ENCODE data around the gene MIGA2.
A peak's percentile ranks its signal among the peaks of the same experiment; 100 is the strongest.
"Not testable (repeated sequence)": the region's sequence is repeated elsewhere in the genome, so short reads cannot be mapped to it uniquely, and the experiment has no call there.

MIGA2 gene

GRCh38 chr9:129102791-129103594 lies 66.6 kb downstream of the MIGA2 start:
- peak; percentile 51 for DNase-seq

GRCh38 chr9:129103595-129103965 lies 67.2 kb downstream of the MIGA2 start:
- no peak for DNase-seq

GRCh38 chr9:129104051-129104450 lies 67.6 kb downstream of the MIGA2 start:
- DNase-seq: no peak

- DNase-seq: no peak
Observed at GRCh38 chr9:129105857-129106694, 69.7 kb downstream of the MIGA2 start.

- DNase-seq: no peak
Observed at GRCh38 chr9:129107651-129108050, 71.2 kb downstream of the MIGA2 start.

- no peak for DNase-seq
Observed at GRCh38 chr9:129108083-129108804, 71.8 kb downstream of the MIGA2 start.

GRCh38 chr9:129108805-129109536 lies 72.5 kb downstream of the MIGA2 start:
- DNase-seq: peak; percentile 74

- DNase-seq: no peak
Observed at GRCh38 chr9:129109537-129109903, 73.1 kb downstream of the MIGA2 start.

- DNase-seq: no peak
Observed at GRCh38 chr9:129109952-129110739, 73.7 kb downstream of the MIGA2 start.

GRCh38 chr9:129110740-129111527 lies 74.5 kb downstream of the MIGA2 start, which contains the start of the genes CRAT and PTPA:
CRAT (minus strand) TSS chr9:129110793; CDS start chr9:129110509, 284 bp downstream.
PTPA (plus strand) TSS chr9:129111415; CDS start chr9:129111601, 186 bp downstream.
- DNase-seq: peak; percentile 75

GRCh38 chr9:129111528-129112151 lies 75.2 kb downstream of the MIGA2 start:
- DNase-seq: no peak

GRCh38 chr9:129112526-129112925 lies 76.1 kb downstream of the MIGA2 start:
- DNase-seq: not testable (repeated sequence)

GRCh38 chr9:129113645-129114304 lies 77.3 kb downstream of the MIGA2 start:
- no peak for DNase-seq

GRCh38 chr9:129118799-129119198 lies 82.4 kb downstream of the MIGA2 start:
- DNase-seq: no peak

GRCh38 chr9:129121483-129121882 lies 85.1 kb downstream of the MIGA2 start:
- no peak for DNase-seq
